GM21526 (cell line): ENCODE data around the gene C2orf69.

ENCODE experiments used
- ATAC-seq: cut with Tn5 transposase; IDR thresholded peaks from one replicate; pipeline ENCODE4 v1.9.1; 2021; ENCODE audit warnings: moderate library complexity; ENCODE audit not compliant: unreplicated experiment, low FRiP score

Gene C2orf69

DNA sequence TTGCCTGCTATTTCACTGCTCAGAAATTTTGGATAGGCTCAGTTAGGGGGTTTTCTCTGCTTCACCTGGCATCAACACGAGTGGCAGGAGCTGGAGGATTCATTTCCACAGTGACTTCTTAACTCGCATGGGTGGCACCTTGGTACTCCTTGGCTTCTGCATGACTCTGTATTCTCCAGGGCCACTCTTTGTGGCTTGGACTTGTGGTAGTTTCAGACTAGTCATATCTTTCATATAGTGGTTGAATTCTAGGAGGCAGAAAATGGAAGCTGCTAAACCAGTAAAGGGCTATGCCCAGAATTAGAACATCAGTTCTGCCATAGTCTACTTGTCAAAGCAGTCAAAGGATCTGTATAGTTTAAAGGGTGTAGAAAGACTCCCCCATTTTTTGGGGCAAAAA, 51.1 kb downstream of the C2orf69 start:
- ATAC-seq = no peak

DNA sequence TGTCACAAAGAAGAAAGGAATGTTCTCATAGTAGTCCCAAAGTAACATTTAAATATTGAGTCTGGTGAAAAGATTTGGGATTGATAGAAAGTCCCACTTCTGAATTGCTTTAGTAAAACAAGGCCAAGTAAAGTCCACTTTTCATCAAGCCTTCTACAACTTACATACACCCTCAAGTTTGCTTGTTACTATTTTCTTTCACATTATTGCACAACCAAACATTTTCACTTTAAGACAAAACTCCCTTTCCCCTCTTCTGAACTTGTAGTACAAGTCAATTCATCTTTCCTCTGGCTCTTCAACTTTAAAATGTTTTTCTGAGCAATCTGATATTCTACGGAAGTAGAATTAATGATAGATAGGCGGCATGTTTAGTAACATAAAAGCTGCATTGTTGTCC, 55.3 kb downstream of the C2orf69 start:
- no peak for ATAC-seq

- no peak for ATAC-seq
Observed at GRCh38 chr2:199966976-199967375, 55.9 kb downstream of the C2orf69 start.

DNA sequence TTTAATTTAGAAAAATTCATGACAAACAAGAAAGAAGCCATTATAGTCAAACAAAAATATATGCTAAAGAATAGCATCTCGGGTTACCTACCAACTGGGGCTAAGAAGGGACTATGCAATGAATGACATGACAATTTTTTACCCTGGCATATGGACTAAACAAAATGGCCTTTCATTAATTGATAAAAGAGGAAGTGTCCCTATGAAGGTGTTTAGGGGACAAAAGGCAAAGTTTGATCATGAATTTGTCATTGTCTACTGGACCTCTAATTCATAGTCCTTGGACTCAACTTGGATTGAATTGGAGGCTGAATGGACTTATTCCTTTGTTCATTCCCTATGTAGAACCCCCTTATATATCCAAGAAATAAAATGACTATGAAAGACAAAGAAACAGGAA, 57.0 kb downstream of the C2orf69 start:
- no peak for ATAC-seq

GRCh38 chr2:199972088-199972626, 61.1 kb downstream of the C2orf69 start:
- ATAC-seq = no peak

DNA sequence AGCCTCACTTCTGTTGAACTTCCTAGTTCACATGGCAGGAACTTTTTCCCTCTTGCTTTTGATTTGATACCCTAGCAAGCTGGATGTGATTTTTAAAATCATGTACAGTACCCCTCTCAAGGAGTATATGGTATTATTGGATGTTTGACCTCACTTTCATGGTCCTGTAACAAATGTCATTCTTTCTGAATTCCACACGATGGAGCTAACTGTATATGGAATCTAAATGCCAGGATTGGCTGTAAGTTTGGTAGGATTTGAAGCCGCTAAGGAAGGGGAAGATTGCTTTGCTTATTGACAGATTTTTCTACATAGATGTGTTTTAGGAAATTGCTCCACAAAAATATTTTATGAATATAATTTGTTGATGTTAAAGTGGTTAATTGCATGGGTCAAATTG, 62.6 kb downstream of the C2orf69 start:
- no peak for ATAC-seq

- ATAC-seq = no peak
Observed at GRCh38 chr2:199975273-199975895, 64.3 kb downstream of the C2orf69 start.
